Mesenchymal stem cell (in vitro differentiated cells and primary cell): ENCODE results near the gene SPSB3.

Experiments
- DNase-seq: peaks from one replicate; pipeline ENCODE4 v3.0.0-alpha.2; 2013
- H2AFZ ChIP-seq: one replicate; pipeline ENCODE4 v1.6.1; 2013; ENCODE audit warnings: low read depth, mild to moderate bottlenecking, control low read depth, inconsistent platforms, low read length, moderate library complexity
- H2AK5ac ChIP-seq: 2 replicates; pipeline ENCODE4 v1.6.1; 2013; ENCODE audit warnings: low read length, moderate library complexity, mild to moderate bottlenecking, inconsistent platforms; ENCODE audit not compliant: severe bottlenecking
- H2BK120ac ChIP-seq: one replicate; pipeline ENCODE4 v1.6.1; 2013; ENCODE audit warnings: low read depth, mild to moderate bottlenecking, inconsistent platforms, low read length, moderate library complexity
- H2BK12ac ChIP-seq, 2 experiments: one replicate each; pipeline ENCODE4 v1.6.1; 2013; ENCODE audit warnings: inconsistent platforms in 2 of 2, low read length in 2 of 2, mild to moderate bottlenecking in 2 of 2, moderate library complexity in 2 of 2, control low read depth in 1 of 2
- H2BK15ac ChIP-seq: one replicate; pipeline ENCODE4 v1.6.1; 2013; ENCODE audit warnings: mild to moderate bottlenecking, low read depth, inconsistent platforms; ENCODE audit not compliant: poor library complexity, severe bottlenecking
- H2BK5ac ChIP-seq: 2 replicates; pipeline ENCODE4 v1.6.1; 2013; ENCODE audit warnings: low read depth, mild to moderate bottlenecking, low read length, control low read depth, inconsistent platforms; ENCODE audit not compliant: poor library complexity, severe bottlenecking
- H3K14ac ChIP-seq, 2 experiments: one replicate each; pipeline ENCODE4 v1.6.1; 2013; ENCODE audit warnings: inconsistent platforms in 2 of 2, low read length in 2 of 2, control low read depth in 1 of 2, mild to moderate bottlenecking in 1 of 2, moderate library complexity in 1 of 2
- H3K18ac ChIP-seq, 2 experiments: one replicate each; pipeline ENCODE4 v1.6.1; 2013; ENCODE audit warnings: inconsistent platforms in 2 of 2, low read length in 2 of 2, control low read depth in 1 of 2, low read depth in 1 of 2, mild to moderate bottlenecking in 1 of 2
- H3K23ac ChIP-seq, 2 experiments: one replicate each; pipeline ENCODE4 v1.6.1; 2013; ENCODE audit warnings: inconsistent platforms in 2 of 2, low read length in 2 of 2, mild to moderate bottlenecking in 2 of 2, moderate library complexity in 2 of 2, control low read depth in 1 of 2
- H3K27ac ChIP-seq: 2 replicates; pipeline ENCODE4 v1.5.1; 2013; ENCODE audit warnings: mild to moderate bottlenecking, moderate library complexity, low read length, control low read depth, inconsistent platforms; ENCODE audit not compliant: poor library complexity, severe bottlenecking
- H3K27me3 ChIP-seq, 2 experiments: 2 replicates each; pipeline versions ENCODE4 v1.6.1 to v1.7.0; 2013; ENCODE audit warnings: low read length in 2 of 2, mild to moderate bottlenecking in 2 of 2, moderate library complexity in 2 of 2, control low read depth in 1 of 2, inconsistent platforms in 1 of 2; ENCODE audit not compliant: control insufficient read depth in 1 of 2, insufficient read depth in 1 of 2
- H3K36me3 ChIP-seq, 2 experiments: 2 replicates each; pipeline versions ENCODE4 v1.6.1 to v1.7.0; 2013; ENCODE audit warnings: low read length in 2 of 2, control low read depth in 1 of 2, inconsistent platforms in 1 of 2, low read depth in 1 of 2, mild to moderate bottlenecking in 1 of 2; ENCODE audit not compliant: insufficient read depth in 2 of 2, control insufficient read depth in 1 of 2
- H3K4ac ChIP-seq, 2 experiments: one replicate each; pipeline ENCODE4 v1.6.1; 2013; ENCODE audit warnings: inconsistent platforms in 2 of 2, low read length in 2 of 2, mild to moderate bottlenecking in 2 of 2, moderate library complexity in 2 of 2, control low read depth in 1 of 2, low read depth in 1 of 2
- H3K4me1 ChIP-seq: 2 replicates; pipeline ENCODE4 v1.6.1; 2013; ENCODE audit warnings: low read depth, low read length, control low read depth; ENCODE audit not compliant: control insufficient read depth, insufficient read depth
- H3K4me2 ChIP-seq: 2 replicates; pipeline ENCODE4 v1.6.1; 2013; ENCODE audit warnings: low read length, mild to moderate bottlenecking, inconsistent platforms; ENCODE audit not compliant: poor library complexity, severe bottlenecking
- H3K4me3 ChIP-seq, 2 experiments: 2 replicates each; pipeline versions ENCODE4 v1.5.1 to v1.7.0; 2013; ENCODE audit warnings: low read length in 2 of 2, mild to moderate bottlenecking in 2 of 2, control low read depth in 1 of 2, low read depth in 1 of 2; ENCODE audit not compliant: insufficient read depth in 1 of 2
- H3K79me1 ChIP-seq: replicated peaks from 2 replicates; pipeline ENCODE4 v1.6.1; 2013; ENCODE audit warnings: mild to moderate bottlenecking, control low read depth, low read length, inconsistent platforms; ENCODE audit not compliant: poor library complexity, severe bottlenecking
- H3K9ac ChIP-seq: 2 replicates; pipeline ENCODE4 v1.7.0; 2013; ENCODE audit warnings: mild to moderate bottlenecking, low read length, moderate library complexity
- H3K9me3 ChIP-seq: 2 replicates; pipeline ENCODE4 v1.7.0; 2013; ENCODE audit warnings: mild to moderate bottlenecking, low read length; ENCODE audit not compliant: control insufficient read depth
- H4K8ac ChIP-seq: one replicate; pipeline ENCODE4 v1.6.1; 2013; ENCODE audit warnings: inconsistent platforms, mild to moderate bottlenecking, low read length, moderate library complexity
- H4K91ac ChIP-seq: one replicate; pipeline ENCODE4 v1.6.1; 2013; ENCODE audit warnings: mild to moderate bottlenecking, low read length, inconsistent platforms
- WGBS: methylation state at CpG from one replicate; pipeline ENCODE4 v1.1.7; 2013; ENCODE audit warnings: mixed read lengths; 5-methylcytosine and 5-hydroxymethylcytosine counted together

SPSB3 gene

GRCh38 chr16:1818204-1818872 is 36.0 kb upstream of the SPSB3 start:
- Histone ChIP-seq H3K9me3 (no peaks in the 10 kb centered on the region), H3K36me3 (peaks cover 44 to 75% of the 10 kb centered on the region in 2 experiments), H3K27ac (no peak overlapping the region), H3K9ac (no peak overlapping the region), H3K4ac (no peak overlapping the region), H2AK5ac (no peak overlapping the region), H2BK12ac (no peak overlapping the region), H2BK15ac (no peak overlapping the region), H3K27me3 (no peaks in the 10 kb centered on the region), H4K8ac (no peak overlapping the region), H4K91ac (no peak overlapping the region), H3K18ac (no peak overlapping the region), H3K4me1 (no peaks in the 10 kb centered on the region), H3K23ac (no peak overlapping the region), H3K14ac (no peak overlapping the region), H2BK120ac (no peak overlapping the region), H2AFZ (no peak overlapping the region), H3K4me3 (no peak overlapping the region), H2BK5ac (no peak overlapping the region), H3K4me2 (no peak overlapping the region), H3K79me1 (peaks cover 39% of the 10 kb centered on the region)
- 96% methylated on average over 27 of the region's 27 CpGs for WGBS
- DNase-seq = no peak

GRCh38 chr16:1817716-1818115 is 35.3 kb upstream of the SPSB3 start:
- H3K18ac ChIP-seq = no peak overlapping the region
- no peak overlapping the region for H3K4me3 ChIP-seq
- peaks cover 5% of the 10 kb centered on the region for H3K4me1 ChIP-seq
- no peak overlapping the region for H2BK5ac ChIP-seq
- H2BK15ac ChIP-seq = no peak overlapping the region
- no peak overlapping the region for H2BK12ac ChIP-seq
- no peak overlapping the region for H3K14ac ChIP-seq
- no peak for DNase-seq
- H3K27me3 ChIP-seq = no peaks in the 10 kb centered on the region
- no peak overlapping the region for H2AFZ ChIP-seq
- H3K4ac ChIP-seq = no peak overlapping the region
- H2AK5ac ChIP-seq = no peak overlapping the region
- H3K4me2 ChIP-seq = no peak overlapping the region
- WGBS = 95% methylated on average over 17 of the region's 17 CpGs
- H4K91ac ChIP-seq = no peak overlapping the region
- no peak overlapping the region for H2BK120ac ChIP-seq
- no peaks in the 10 kb centered on the region for H3K9me3 ChIP-seq
- no peak overlapping the region for H3K27ac ChIP-seq
- H3K23ac ChIP-seq = no peak overlapping the region
- peaks cover 36% of the 10 kb centered on the region for H3K79me1 ChIP-seq
- H3K36me3 ChIP-seq = peaks cover 44 to 73% of the 10 kb centered on the region in 2 experiments
- no peak overlapping the region for H3K9ac ChIP-seq
- H4K8ac ChIP-seq = no peak overlapping the region

- no peak overlapping the region for H4K8ac ChIP-seq
- no peak overlapping the region for H3K14ac ChIP-seq
- H3K18ac ChIP-seq = no peak overlapping the region
- DNase-seq = no peak
- peaks cover 6% of the 10 kb centered on the region for H3K4me1 ChIP-seq
- no peak overlapping the region for H2BK15ac ChIP-seq
- H3K23ac ChIP-seq = no peak overlapping the region
- H3K4me2 ChIP-seq = no peak overlapping the region
- peaks cover 40 to 68% of the 10 kb centered on the region in 2 experiments for H3K36me3 ChIP-seq
- 95% methylated on average over 9 of the region's 9 CpGs for WGBS
- no peak overlapping the region for H4K91ac ChIP-seq
- no peak overlapping the region for H2BK12ac ChIP-seq
- no peak overlapping the region for H3K4ac ChIP-seq
- H2BK5ac ChIP-seq = no peak overlapping the region
- H3K79me1 ChIP-seq = peaks cover 31% of the 10 kb centered on the region
- no peaks in the 10 kb centered on the region for H3K9me3 ChIP-seq
- H3K27ac ChIP-seq = no peak overlapping the region
- H2AK5ac ChIP-seq = no peak overlapping the region
- no peak overlapping the region for H2AFZ ChIP-seq
- H2BK120ac ChIP-seq = no peak overlapping the region
- no peak overlapping the region for H3K9ac ChIP-seq
- no peaks in the 10 kb centered on the region for H3K27me3 ChIP-seq
- no peak overlapping the region for H3K4me3 ChIP-seq
Observed at GRCh38 chr16:1817276-1817589, 34.9 kb upstream of the SPSB3 start.

GRCh38 chr16:1816396-1817275 is 34.3 kb upstream of the SPSB3 start:
- Histone ChIP-seq H3K23ac (no peak overlapping the region), H4K8ac (no peak overlapping the region), H3K14ac (no peak overlapping the region), H3K36me3 (peaks cover 36 to 62% of the 10 kb centered on the region in 2 experiments), H2BK120ac (no peak overlapping the region), H2AFZ (no peak overlapping the region), H3K27me3 (no peaks in the 10 kb centered on the region), H4K91ac (no peak overlapping the region), H3K18ac (no peak overlapping the region), H3K27ac (no peak overlapping the region), H3K9ac (no peak overlapping the region), H3K4me2 (no peak overlapping the region), H2BK5ac (no peak overlapping the region), H3K4me1 (peaks cover 6% of the 10 kb centered on the region), H2BK12ac (no peak overlapping the region), H2BK15ac (no peak overlapping the region), H3K4ac (no peak overlapping the region), H3K9me3 (no peaks in the 10 kb centered on the region), H3K79me1 (peaks cover 27% of the 10 kb centered on the region), H2AK5ac (no peak overlapping the region), H3K4me3 (no peak overlapping the region)
- no peak for DNase-seq
- 96% methylated on average over 40 of the region's 40 CpGs for WGBS
